Neural progenitor cell (in vitro differentiated cells): ENCODE results near the gene PSMA3.

Experiments used
- CTCF ChIP-seq: fragments of 200-600 bp; sonication (generic); IDR thresholded peaks from 2 replicates; pipeline ENCODE4 v1.5.1; 2017; ENCODE audit warnings: antibody characterized with exemption, mild to moderate bottlenecking
- EZH2 ChIP-seq: fragments of 200-600 bp; sonication (generic); IDR thresholded peaks from 2 replicates; pipeline ENCODE4 v1.6.1; 2017; ENCODE audit warnings: antibody characterized with exemption, mild to moderate bottlenecking, moderate library complexity
- EZH2phosphoT487 ChIP-seq: fragments of 200-600 bp; sonication (generic); IDR thresholded peaks from 2 replicates; pipeline ENCODE4 v1.6.1; 2017; ENCODE audit warnings: antibody characterized with exemption

GRCh38 chr14:58199726-58200479, 44.7 kb upstream of the PSMA3 start, which contains the start of gene ACTR10:
- TF ChIP-seq CTCF (no peak), EZH2phosphoT487 (no peak), EZH2 (no peak)
